Fibroblast of skin of scalp (primary cell): ENCODE measurements around the gene C19orf47.
A peak's percentile ranks its signal among the peaks of the same experiment; 100 is the strongest.

Experiments
- DNase-seq: peaks from one replicate; pipeline ENCODE4 v3.0.0-alpha.2; 2013

The C19orf47 gene

GRCh38 chr19:40314656-40315055, 33.5 kb downstream of the C19orf47 start:
- DNase-seq: no peak

GRCh38 chr19:40313229-40313983, 34.8 kb downstream of the C19orf47 start:
- DNase-seq: no peak

- DNase-seq: no peak
These were observed 35.7 kb downstream of the C19orf47 start for GRCh38 chr19:40312533-40312932.

DNA sequence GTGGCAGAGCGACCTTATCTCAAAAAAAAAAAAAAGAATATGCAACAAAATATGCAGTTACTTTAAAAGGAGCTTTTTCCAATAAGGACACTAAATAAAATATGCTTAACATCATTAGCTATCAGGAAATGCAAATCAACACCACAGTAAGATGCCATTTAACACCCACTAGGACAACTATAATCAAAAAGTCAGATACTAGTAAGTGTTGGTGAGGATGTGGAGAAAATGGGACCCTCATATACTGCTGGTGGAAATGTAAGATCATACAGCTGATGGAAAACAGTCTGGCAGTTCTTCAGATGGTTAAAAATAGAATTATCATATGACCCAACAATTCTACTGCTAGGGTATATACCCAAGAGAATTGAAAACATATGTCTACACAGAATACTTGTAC, 38.5 kb downstream of the C19orf47 start:
- DNase-seq: no peak

- peak; percentile 85 for DNase-seq
These were observed 42.8 kb downstream of the C19orf47 start for GRCh38 chr19:40305403-40305802.

GRCh38 chr19:40304306-40304705, 43.9 kb downstream of the C19orf47 start:
- DNase-seq: peak; percentile 28

DNA sequence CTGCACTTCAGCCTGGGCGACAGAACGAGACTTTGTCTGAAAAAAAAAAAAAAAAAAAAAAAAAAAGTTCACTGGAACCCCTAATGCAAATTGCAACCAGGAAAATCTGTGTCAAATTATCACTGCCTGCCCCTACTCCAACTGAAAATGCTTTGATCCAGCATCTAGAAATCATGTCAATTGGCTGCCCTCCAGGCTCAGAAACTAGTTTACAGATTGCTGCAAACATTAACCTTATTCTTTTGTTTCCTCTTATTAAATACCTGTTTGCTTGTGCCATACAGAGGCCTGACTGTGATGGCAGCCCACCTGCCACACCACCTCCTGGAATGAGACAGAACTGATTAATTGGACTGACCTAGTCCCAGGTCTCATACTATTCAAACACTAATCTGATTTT, 44.4 kb downstream of the C19orf47 start:
- no peak for DNase-seq

DNA sequence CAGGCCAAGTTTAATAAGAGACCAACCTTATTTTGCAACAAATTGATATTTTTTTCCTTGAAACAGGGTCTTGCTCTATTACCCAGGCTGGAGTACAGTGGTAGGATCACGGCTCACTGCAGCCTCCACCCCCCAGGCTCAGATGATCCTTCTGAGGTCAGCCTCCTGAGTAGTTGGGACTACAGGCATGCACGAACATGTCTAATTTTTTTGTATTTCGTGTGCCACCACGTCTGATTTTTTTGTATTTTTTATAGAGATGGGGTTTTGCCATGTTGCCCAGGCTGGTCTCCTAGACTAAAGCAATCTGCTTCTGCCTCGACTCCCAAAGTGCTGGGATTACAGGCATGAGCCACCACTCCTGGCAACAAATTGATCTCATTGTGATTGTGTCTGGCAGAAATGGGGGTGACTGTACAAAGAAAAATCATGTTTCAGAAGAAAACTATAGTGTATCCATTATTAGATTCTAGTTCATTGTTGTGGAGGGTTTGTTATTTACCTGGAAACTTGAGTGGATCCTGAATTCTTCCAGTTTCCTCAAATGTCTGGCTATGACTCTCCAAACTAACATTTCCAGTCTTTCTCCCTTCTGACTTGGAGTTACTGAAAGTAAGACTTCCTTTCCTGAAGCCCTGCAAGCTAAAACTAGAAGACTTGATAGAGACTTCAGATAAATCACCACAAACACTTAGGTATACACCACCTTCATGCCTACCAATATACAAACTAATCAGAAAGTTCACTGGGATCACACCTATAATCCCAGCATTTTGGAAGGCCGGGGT, 45.8 kb downstream of the C19orf47 start:
- no peak for DNase-seq

DNA sequence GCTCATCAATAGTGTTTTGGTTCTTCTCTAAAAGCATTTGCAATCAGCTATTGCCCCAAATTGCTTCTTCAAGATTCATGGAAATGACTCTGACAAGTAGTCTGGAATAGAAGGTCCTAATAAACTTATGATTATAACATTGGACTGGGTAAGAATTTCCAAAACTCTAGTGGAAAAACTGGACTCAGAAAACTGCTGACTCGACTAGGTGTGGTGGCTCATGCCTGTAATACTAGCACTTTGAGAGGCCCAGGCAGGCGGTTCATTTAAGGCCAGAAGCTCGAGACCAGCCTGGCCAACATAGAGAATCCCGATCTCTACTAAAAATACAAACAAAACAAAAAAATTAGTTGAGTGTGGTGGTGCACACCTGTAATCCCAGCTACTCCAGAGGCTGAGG, 47.5 kb downstream of the C19orf47 start:
- DNase-seq: no peak

DNA sequence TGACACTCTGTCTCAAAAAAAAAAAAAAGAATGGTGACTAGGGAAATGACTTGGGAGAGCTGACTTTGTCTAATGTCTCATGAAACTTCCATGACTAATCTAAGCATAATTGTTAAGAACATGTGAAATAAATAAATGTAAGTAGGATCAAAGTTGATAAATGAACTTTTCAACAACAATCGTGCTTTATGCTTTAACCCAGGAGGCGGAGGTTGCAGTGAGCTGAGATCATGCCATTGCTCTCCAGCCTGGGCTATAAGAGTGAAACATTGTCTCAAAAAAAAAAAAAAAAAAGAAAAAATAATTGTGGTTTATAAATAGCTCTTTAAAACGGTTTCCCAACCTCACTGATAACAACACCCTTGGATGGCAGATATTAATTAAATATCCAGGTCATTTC, 50.2 kb downstream of the C19orf47 start:
- no peak for DNase-seq

- no peak for DNase-seq
These were observed 53.6 kb downstream of the C19orf47 start for GRCh38 chr19:40294560-40294959.

DNA sequence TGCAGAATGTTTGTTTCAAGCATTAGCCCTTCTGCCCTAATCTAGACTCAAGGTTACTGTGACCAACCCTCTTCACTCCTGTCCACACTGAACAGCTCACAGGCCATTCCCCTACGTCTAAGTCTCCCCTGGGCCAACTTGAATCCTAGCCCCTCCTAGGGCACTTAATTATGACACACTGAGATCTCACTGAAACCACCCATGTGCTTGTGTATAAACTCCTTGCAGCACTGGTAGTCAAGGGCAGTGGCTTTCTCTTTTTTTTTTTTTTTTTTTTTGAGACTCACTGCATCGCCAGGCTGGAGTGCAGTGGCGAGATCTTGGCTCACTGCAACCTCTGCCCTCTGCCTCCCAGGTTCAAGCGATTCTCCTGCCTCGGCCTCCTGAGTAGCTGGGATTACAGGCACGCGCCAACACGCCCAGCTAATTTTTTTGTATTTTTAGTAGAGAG, 61.2 kb downstream of the C19orf47 start:
- no peak for DNase-seq

- DNase-seq: no peak
These were observed 61.8 kb downstream of the C19orf47 start for GRCh38 chr19:40286235-40286970.

GRCh38 chr19:40285353-40286234, 62.6 kb downstream of the C19orf47 start:
- peak; percentile 100 for DNase-seq

DNA sequence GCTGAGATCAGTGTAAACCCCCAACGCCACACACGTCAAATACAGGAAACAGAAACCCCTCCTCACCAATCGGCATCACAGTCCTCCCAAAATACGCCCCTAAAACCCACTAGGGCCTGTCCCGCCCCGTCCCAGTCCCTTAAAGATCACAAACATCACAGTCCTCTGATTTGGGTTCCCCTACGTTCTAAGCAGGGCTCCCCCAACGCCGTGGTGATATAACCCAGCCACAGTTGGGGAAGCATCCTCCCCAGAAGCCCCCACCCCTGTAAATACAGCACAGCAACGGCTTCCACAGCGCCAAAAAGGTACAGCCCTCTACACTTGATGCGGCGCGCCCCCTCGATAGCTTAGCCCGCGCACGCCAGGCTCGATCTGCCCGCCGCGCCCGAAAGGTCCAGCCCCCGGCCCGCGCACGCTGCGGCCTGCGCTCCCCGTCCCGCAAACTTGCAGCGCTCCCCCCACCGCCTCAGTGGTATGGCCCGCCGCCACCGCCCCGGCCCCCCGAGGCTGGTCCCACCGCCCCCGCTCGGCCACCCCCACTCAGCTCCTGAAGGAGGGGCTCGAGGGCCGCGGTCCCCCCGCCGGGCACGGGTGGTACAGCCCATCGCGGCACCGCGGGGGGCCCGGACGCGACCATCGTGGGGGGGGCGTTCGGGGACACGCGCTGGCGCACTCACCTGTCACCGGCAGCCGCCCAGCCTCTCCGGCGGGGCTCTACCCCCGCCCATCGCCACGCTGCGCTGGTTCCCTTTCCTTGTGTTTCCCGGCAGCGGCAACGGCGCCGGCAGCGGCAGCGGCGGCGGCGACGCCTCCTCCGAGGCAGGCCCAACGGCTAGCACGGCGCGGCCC, 63.5 kb downstream of the C19orf47 start, which contains the start of gene AKT2:
AKT2 (minus strand) TSS at position 845 of the 852 bp plus-strand sequence. CDS start 20,078 bp downstream, outside the sequence.
- DNase-seq: peak; percentile 74

DNA sequence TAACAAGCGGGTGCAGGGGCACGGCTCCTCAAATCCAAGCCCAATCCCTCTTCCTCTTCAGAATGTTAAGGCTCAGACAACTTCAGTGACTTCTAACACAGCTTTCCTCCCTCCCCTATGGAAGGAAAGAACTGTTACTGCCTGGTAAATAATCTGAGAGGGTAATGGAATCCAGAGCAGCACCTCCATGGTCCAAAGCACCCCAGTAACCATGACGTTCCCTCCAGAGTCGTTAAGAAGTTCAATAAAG, 64.0 kb downstream of the C19orf47 start:
- DNase-seq: no peak

DNA sequence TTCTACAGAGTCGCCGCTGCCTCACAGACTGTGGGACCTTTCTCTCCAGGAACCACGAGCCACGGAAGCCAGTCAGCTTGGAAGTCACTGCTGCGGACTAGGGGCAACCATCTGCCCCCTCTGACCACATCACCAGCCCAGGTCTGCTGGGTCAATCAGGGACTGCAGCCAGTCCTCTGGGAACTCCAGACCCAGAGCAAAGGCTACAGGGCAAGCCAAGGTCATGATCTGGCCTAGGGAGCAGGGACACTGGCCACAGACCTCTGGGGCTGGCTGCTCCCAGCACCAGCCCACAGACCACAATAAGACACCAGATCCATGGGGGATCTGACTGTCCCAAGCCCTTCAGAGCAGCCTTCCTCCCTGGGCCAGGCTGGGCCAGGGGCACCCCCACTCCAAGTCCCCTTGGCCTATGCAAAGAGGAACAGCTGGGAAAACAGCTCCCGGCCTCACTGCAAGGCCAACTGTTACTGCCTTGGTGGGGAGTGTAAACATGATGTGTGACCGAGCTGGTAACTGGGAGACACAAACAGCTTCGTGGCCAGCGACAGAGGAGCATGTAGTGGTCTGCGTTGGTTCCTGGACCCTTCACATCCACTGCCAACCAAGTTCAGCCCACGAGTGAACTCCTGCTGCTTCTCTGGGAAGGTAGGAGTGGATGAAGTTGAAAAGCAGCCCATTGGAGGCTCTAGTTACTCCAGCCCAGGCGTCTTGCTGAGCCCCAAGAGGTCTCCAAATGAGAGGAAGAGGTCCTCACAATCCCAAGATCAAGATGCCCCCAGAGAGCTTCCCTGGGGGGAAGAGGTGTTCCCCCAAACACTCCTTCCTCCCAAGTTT, 64.6 kb downstream of the C19orf47 start:
- no peak for DNase-seq

- peak; percentile 22 for DNase-seq
These were observed 65.3 kb downstream of the C19orf47 start for GRCh38 chr19:40282920-40283319.

GRCh38 chr19:40282209-40282580, 66.0 kb downstream of the C19orf47 start:
- no peak for DNase-seq
